Neural cell (in vitro differentiated cells): ENCODE results near the gene GPER1. TPM values are rescaled to one million over a fixed set of nuclear protein-coding genes. Genes with fewer than 3 reads are reported as not detected.

Experiments
- H2AFZ ChIP-seq: fragments of 200-600, 300-800 bp; sonication (generic), shearing (Covaris generic); 2 replicates; pipeline ENCODE4 v1.6.0; 2014; ENCODE audit warnings: low read depth, mild to moderate bottlenecking, antibody characterized with exemption, low read length, moderate library complexity
- H3F3A ChIP-seq: fragments of 200-600 bp; shearing (Covaris generic); 2 replicates; pipeline ENCODE4 v1.6.1; 2016; ENCODE audit warnings: mild to moderate bottlenecking, moderate library complexity, mixed read lengths, antibody characterized with exemption, low read length; ENCODE audit not compliant: insufficient read depth, poor library complexity, severe bottlenecking
- H3K27ac ChIP-seq: fragments of 200-600, 300-800 bp; sonication (generic), shearing (Covaris generic); 2 replicates; pipeline ENCODE4 v1.5.1; 2014; ENCODE audit warnings: mild to moderate bottlenecking, low read length, moderate library complexity
- H3K27me3 ChIP-seq: fragments of 300-800, 200-600 bp; sonication (generic), shearing (Covaris generic); 2 replicates; pipeline ENCODE4 v1.6.0; 2014; ENCODE audit warnings: mild to moderate bottlenecking, low read depth, low read length, moderate library complexity; ENCODE audit not compliant: insufficient read depth
- H3K36me3 ChIP-seq: fragments of 300-800, 200-600 bp; sonication (generic), shearing (Covaris generic); 2 replicates; pipeline ENCODE4 v1.5.1; 2014; ENCODE audit warnings: mild to moderate bottlenecking, antibody characterized with exemption, low read length, moderate library complexity; ENCODE audit not compliant: insufficient read depth
- H3K4me2 ChIP-seq: fragments of 300-800, 200-600 bp; sonication (generic), shearing (Covaris generic); 2 replicates; pipeline ENCODE4 v1.6.0; 2014; ENCODE audit warnings: mild to moderate bottlenecking, low read length
- H3K4me3 ChIP-seq: fragments of 300-800, 200-600 bp; sonication (generic), shearing (Covaris generic); 2 replicates; pipeline ENCODE4 v1.5.1; 2014; ENCODE audit warnings: mild to moderate bottlenecking, low read length, moderate library complexity
- H3K79me2 ChIP-seq: fragments of 200-600 bp; shearing (Covaris generic); replicated peaks from 2 replicates; pipeline ENCODE4 v1.6.0; 2014; ENCODE audit warnings: mild to moderate bottlenecking, low read length, moderate library complexity; ENCODE audit not compliant: insufficient read depth
- H3K9ac ChIP-seq: fragments of 300-800, 200-600 bp; sonication (generic), shearing (Covaris generic); 2 replicates; pipeline ENCODE4 v1.6.1; 2016; ENCODE audit warnings: mild to moderate bottlenecking, low read length, mixed read lengths
- H3K9me2 ChIP-seq: fragments of 200-600 bp; shearing (Covaris generic); 2 replicates; pipeline ENCODE4 v1.6.1; 2016; ENCODE audit warnings: mild to moderate bottlenecking, low read length, mixed read lengths; ENCODE audit not compliant: insufficient read depth
- H3K9me3 ChIP-seq: fragments of 200-600, 300-800 bp; sonication (generic), shearing (Covaris generic); 2 replicates; pipeline ENCODE4 v1.6.1; 2016; ENCODE audit warnings: mild to moderate bottlenecking, mixed run types, low read length, moderate library complexity, mixed read lengths
- H4K20me1 ChIP-seq: fragments of 200-600 bp; shearing (Covaris generic); 2 replicates; pipeline ENCODE4 v1.6.1; 2016; ENCODE audit warnings: mild to moderate bottlenecking, mixed run types; ENCODE audit not compliant: insufficient read depth
- CTCF ChIP-seq: fragments of 450-650 bp; IDR thresholded peaks from 2 replicates; pipeline ENCODE4 v1.5.1; 2014; ENCODE audit warnings: antibody characterized with exemption, mild to moderate bottlenecking, moderate library complexity; ENCODE audit not compliant: poor library complexity, severe bottlenecking
- EP300 ChIP-seq: fragments of 450-650 bp; conservative IDR thresholded peaks from 2 replicates; pipeline ENCODE4 v1.6.1; 2014; ENCODE audit warnings: antibody characterized with exemption, mild to moderate bottlenecking, moderate library complexity; ENCODE audit not compliant: poor library complexity, severe bottlenecking
- EZH2 ChIP-seq: fragments of 200-600, 300-800 bp; shearing (Covaris generic), sonication (generic); IDR thresholded peaks from 2 replicates; pipeline ENCODE4 v1.6.1; 2014; ENCODE audit warnings: antibody characterized with exemption, low read length, borderline replicate concordance, mild to moderate bottlenecking; ENCODE audit not compliant: insufficient read depth, poor library complexity, severe bottlenecking
- MXI1 ChIP-seq: fragments of 450-650 bp; conservative IDR thresholded peaks from 2 replicates; pipeline ENCODE4 v1.6.1; 2014; ENCODE audit warnings: antibody characterized with exemption, mild to moderate bottlenecking; ENCODE audit not compliant: poor library complexity, severe bottlenecking
- POLR2AphosphoS5 ChIP-seq: IDR thresholded peaks from 2 replicates; pipeline ENCODE4 v1.6.1; 2012
- RAD21 ChIP-seq: fragments of 450-650 bp; conservative IDR thresholded peaks from 2 replicates; pipeline ENCODE4 v1.6.1; 2014; ENCODE audit warnings: antibody characterized with exemption, mild to moderate bottlenecking, moderate library complexity
- REST ChIP-seq: IDR thresholded peaks from 2 replicates; pipeline ENCODE4 v1.6.1; 2012; ENCODE audit warnings: borderline replicate concordance
- SMC3 ChIP-seq: fragments of 450-650 bp; conservative IDR thresholded peaks from 2 replicates; pipeline ENCODE4 v1.6.1; 2014; ENCODE audit warnings: antibody characterized with exemption, mild to moderate bottlenecking, moderate library complexity; ENCODE audit not compliant: poor library complexity
- TAF1 ChIP-seq: IDR thresholded peaks from 2 replicates; pipeline ENCODE4 v1.6.1; 2012; ENCODE audit warnings: low read depth
- polyA plus RNA-seq: library from polyadenylated mRNA; depleted of rRNA; stranded (reverse); fragments of >200 nt; gene quantifications from 2 replicates; pipeline ENCODE4 v1.2.3, GENCODE V29; 2014

The GPER1 gene
- polyA plus RNA-seq, 1 donor from 2014 or later = not detected

GRCh38 chr7:1127001-1127400 is 39.1 kb downstream of the GPER1 start:
- Histone ChIP-seq H3K36me3 (no peaks in the 10 kb centered on the region), H3K4me2 (no peak overlapping the region), H3K27ac (no peak overlapping the region), H3K9me2 (no peaks in the 10 kb centered on the region), H3K9ac (no peak overlapping the region), H3K27me3 (no peaks in the 10 kb centered on the region), H2AFZ (no peak overlapping the region), H4K20me1 (no peaks in the 10 kb centered on the region), H3K4me3 (no peak overlapping the region), H3K79me2 (peaks cover 8% of the 10 kb centered on the region), H3F3A (no peaks in the 10 kb centered on the region), H3K9me3 (no peaks in the 10 kb centered on the region)
- TF ChIP-seq EP300 (no peak), EZH2 (no peak), SMC3 (no peak), CTCF (no peak), MXI1 (no peak), REST (no peak), POLR2AphosphoS5 (no peak), RAD21 (no peak), TAF1 (no peak)

GRCh38 chr7:1129431-1129830 is 41.5 kb downstream of the GPER1 start:
- H3K9ac ChIP-seq = no peak overlapping the region
- H3K27ac ChIP-seq = no peak overlapping the region
- no peak overlapping the region for H2AFZ ChIP-seq
- H4K20me1 ChIP-seq = no peaks in the 10 kb centered on the region
- peaks cover 8% of the 10 kb centered on the region for H3K79me2 ChIP-seq
- H3K36me3 ChIP-seq = no peaks in the 10 kb centered on the region
- no peaks in the 10 kb centered on the region for H3F3A ChIP-seq
- no peaks in the 10 kb centered on the region for H3K27me3 ChIP-seq
- H3K9me2 ChIP-seq = no peaks in the 10 kb centered on the region
- no peaks in the 10 kb centered on the region for H3K9me3 ChIP-seq
- no peak overlapping the region for H3K4me3 ChIP-seq
- no peak overlapping the region for H3K4me2 ChIP-seq
- TF ChIP-seq TAF1 = no peak
- no peak for TF ChIP-seq MXI1
- TF ChIP-seq EP300 = no peak
- no peak for TF ChIP-seq RAD21
- no peak for TF ChIP-seq CTCF
